WTC11 (cell line): ENCODE results near the gene PDE8B.

Source experiments
- ATF1 ChIP-seq: sonication (generic); formaldehyde crosslinking; IDR thresholded peaks from 2 replicates; pipeline ENCODE4 v1.8.1; 2023; ENCODE audit warnings: mild to moderate bottlenecking, moderate library complexity, missing genetic modification reagents
- CREB1 ChIP-seq: sonication (generic); formaldehyde crosslinking; IDR thresholded peaks from 2 replicates; pipeline ENCODE4 v1.8.0; 2023; ENCODE audit warnings: mild to moderate bottlenecking, missing genetic modification reagents
- NFYB ChIP-seq: sonication (generic); formaldehyde crosslinking; conservative IDR thresholded peaks from 2 replicates; pipeline ENCODE4 v1.8.0; 2022; ENCODE audit warnings: low read depth, missing genetic modification reagents
- NR3C1 ChIP-seq: sonication (generic); formaldehyde crosslinking; conservative IDR thresholded peaks from 2 replicates; pipeline ENCODE4 v1.8.1; 2023; ENCODE audit warnings: low read depth, mild to moderate bottlenecking, missing genetic modification reagents
- SP1 ChIP-seq: sonication (generic); formaldehyde crosslinking; conservative IDR thresholded peaks from 2 replicates; pipeline ENCODE4 v1.8.1; 2022; ENCODE audit warnings: missing genetic modification reagents
- TCF7 ChIP-seq: sonication (generic); formaldehyde crosslinking; IDR thresholded peaks from 2 replicates; pipeline ENCODE4 v1.8.0; 2022; ENCODE audit warnings: mild to moderate bottlenecking, low read depth, missing genetic modification reagents, moderate library complexity
- ZBTB21 ChIP-seq: sonication (generic); formaldehyde crosslinking; IDR thresholded peaks from 2 replicates; pipeline ENCODE4 v1.8.1; 2023; ENCODE audit warnings: mild to moderate bottlenecking, missing genetic modification reagents, borderline replicate concordance
- TF ChIP-seq, protein P1 (sequence below): sonication (generic); formaldehyde crosslinking; IDR thresholded peaks from 2 replicates; pipeline ENCODE4 v1.8.0; 2022; ENCODE audit warnings: missing genetic modification reagents
- TF ChIP-seq, protein P2 (sequence below): sonication (generic); formaldehyde crosslinking; IDR thresholded peaks from 2 replicates; pipeline ENCODE4 v1.8.1; 2023; ENCODE audit warnings: mild to moderate bottlenecking, moderate library complexity, missing genetic modification reagents
- TF ChIP-seq, protein P3 (sequence below): fragments of 200-600 bp; IDR thresholded peaks from 2 replicates; pipeline ENCODE4 v1.8.0; 2022; ENCODE audit warnings: antibody characterized with exemption

DNA sequence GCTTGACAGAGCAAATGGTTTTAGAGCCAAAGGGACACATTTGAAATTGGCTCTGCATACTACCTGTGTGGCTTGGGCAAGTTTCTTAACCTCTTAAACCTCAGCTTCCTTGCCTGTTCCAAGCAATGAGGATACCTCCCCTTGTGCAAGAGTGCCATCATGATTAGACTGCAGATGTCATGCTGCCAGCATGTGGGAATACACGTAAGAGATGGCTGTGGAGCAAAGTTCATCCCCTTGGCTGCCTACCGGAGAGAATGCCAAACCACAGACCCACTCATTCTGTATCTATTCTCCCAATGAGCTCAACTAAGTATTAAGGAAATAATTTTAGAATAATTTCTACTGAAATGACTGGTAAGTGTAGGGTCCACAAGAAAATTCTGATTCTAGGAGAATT lies 180.3 kb downstream of the PDE8B start:
- TF ChIP-seq, protein P1, sequence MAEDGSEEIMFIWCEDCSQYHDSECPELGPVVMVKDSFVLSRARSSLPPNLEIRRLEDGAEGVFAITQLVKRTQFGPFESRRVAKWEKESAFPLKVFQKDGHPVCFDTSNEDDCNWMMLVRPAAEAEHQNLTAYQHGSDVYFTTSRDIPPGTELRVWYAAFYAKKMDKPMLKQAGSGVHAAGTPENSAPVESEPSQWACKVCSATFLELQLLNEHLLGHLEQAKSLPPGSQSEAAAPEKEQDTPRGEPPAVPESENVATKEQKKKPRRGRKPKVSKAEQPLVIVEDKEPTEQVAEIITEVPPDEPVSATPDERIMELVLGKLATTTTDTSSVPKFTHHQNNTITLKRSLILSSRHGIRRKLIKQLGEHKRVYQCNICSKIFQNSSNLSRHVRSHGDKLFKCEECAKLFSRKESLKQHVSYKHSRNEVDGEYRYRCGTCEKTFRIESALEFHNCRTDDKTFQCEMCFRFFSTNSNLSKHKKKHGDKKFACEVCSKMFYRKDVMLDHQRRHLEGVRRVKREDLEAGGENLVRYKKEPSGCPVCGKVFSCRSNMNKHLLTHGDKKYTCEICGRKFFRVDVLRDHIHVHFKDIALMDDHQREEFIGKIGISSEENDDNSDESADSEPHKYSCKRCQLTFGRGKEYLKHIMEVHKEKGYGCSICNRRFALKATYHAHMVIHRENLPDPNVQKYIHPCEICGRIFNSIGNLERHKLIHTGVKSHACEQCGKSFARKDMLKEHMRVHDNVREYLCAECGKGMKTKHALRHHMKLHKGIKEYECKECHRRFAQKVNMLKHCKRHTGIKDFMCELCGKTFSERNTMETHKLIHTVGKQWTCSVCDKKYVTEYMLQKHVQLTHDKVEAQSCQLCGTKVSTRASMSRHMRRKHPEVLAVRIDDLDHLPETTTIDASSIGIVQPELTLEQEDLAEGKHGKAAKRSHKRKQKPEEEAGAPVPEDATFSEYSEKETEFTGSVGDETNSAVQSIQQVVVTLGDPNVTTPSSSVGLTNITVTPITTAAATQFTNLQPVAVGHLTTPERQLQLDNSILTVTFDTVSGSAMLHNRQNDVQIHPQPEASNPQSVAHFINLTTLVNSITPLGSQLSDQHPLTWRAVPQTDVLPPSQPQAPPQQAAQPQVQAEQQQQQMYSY, result no peak
- TF ChIP-seq CREB1 (CRISPR knock-in tag) (no peak), NFYB (CRISPR knock-in tag) (no peak), ATF1 (CRISPR knock-in tag) (no peak), TCF7 (CRISPR knock-in tag) (no peak), SP1 (CRISPR knock-in tag) (no peak), NR3C1 (CRISPR knock-in tag) (no peak), ZBTB21 (CRISPR knock-in tag) (no peak)
- TF ChIP-seq, protein P2, sequence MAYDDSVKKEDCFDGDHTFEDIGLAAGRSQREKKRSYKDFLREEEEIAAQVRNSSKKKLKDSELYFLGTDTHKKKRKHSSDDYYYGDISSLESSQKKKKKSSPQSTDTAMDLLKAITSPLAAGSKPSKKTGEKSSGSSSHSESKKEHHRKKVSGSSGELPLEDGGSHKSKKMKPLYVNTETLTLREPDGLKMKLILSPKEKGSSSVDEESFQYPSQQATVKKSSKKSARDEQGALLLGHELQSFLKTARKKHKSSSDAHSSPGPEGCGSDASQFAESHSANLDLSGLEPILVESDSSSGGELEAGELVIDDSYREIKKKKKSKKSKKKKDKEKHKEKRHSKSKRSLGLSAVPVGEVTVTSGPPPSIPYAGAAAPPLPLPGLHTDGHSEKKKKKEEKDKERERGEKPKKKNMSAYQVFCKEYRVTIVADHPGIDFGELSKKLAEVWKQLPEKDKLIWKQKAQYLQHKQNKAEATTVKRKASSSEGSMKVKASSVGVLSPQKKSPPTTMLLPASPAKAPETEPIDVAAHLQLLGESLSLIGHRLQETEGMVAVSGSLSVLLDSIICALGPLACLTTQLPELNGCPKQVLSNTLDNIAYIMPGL, result no peak
- TF ChIP-seq, protein P3, sequence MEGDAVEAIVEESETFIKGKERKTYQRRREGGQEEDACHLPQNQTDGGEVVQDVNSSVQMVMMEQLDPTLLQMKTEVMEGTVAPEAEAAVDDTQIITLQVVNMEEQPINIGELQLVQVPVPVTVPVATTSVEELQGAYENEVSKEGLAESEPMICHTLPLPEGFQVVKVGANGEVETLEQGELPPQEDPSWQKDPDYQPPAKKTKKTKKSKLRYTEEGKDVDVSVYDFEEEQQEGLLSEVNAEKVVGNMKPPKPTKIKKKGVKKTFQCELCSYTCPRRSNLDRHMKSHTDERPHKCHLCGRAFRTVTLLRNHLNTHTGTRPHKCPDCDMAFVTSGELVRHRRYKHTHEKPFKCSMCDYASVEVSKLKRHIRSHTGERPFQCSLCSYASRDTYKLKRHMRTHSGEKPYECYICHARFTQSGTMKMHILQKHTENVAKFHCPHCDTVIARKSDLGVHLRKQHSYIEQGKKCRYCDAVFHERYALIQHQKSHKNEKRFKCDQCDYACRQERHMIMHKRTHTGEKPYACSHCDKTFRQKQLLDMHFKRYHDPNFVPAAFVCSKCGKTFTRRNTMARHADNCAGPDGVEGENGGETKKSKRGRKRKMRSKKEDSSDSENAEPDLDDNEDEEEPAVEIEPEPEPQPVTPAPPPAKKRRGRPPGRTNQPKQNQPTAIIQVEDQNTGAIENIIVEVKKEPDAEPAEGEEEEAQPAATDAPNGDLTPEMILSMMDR, result no peak
